Measurements from ENCODE around the gene FAM78A.
"Not testable (repeated sequence)": the region's sequence is repeated elsewhere in the genome, so short reads cannot be mapped to it uniquely, and the experiment has no call there.

The FAM78A gene

DNA sequence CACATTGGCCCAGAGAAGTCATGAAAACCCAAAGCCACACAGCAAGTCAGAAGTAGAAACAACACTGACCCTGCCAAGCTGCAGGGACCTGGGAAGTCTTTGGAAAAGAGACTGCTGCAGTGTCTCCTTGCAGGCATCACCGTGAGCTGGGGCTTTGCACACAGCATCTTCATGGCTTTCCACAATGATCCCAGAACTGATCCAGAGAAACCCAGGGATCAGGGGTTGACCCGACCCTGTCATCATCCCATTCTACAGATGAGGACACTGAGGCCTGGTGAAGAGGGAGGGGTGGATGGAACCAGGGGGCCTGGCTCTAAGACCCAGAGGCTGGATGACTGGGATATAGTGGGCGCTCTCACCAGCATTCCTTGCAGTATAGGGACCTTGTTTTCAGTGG is 4.3 kb upstream of the FAM78A start:
- no peak for DNase-seq (ENCODE audit: low spot score)

DNA sequence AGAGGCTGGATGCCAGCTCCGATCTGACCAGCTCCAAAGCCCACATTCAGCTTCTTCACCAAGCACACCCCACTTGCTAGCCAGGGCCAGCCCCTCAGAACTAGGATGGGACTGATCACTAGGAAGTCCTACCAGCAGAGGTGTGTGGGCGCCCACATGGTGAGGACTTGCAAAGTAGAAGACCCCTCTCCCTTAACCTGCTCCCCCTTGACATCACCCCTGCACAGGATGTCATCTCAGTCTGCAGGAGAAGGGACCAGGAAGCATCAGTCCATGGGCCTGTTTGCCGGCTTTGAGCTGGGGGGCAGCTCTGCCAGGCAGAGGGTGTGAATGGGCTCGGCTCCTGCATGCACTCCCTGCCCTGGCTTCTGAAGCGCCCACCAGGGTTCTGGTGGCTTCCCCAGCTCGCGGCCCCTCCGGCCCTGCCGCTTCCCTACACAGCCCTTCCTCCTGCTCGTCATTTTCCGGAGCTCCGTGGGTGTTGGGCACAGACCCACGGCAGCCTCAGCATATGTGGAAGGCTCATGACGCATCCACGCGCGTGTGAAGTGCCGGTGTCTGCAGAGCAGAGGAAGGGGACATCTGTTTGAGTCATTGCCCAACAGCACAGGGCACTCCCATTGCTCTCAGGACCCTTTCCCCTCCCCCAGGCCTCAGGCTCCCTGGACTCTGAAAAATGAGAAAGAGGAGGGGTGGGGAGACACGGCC is 3.7 kb upstream of the FAM78A start:
- no peak for DNase-seq (ENCODE audit: low spot score)

DNA sequence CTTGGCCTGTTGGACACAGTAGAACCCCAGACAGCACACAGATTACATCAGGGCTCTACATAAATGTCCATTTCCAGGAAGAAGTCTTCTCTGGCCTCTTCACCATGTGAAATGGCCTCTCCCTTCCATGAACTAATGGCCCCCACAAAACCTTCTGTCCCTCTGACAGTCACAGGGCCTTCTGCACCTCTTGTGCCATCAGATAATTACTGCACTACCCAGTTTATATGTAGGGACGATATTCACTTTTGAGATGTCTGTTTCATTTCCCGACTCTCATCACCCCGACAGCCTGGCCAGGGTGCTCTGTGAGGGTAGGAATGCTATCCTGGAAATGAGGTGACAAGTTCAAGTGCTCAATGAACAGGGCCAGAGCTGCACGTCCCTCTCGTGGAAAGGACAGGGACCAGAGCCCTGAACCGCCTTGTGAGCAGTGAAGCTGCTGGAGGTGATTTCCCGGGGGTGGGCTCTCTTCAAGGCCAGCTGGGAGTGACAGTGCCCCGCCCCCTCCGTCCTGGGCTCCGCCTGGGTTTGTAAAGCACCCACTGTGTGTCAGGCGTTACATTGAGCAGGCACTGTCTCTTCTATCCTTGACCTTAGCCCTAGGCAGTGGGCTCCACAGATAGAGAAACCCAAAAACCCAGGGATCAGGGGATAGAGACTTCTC is 3.0 kb upstream of the FAM78A start:
- no peak for DNase-seq (ENCODE audit: low spot score)

DNA sequence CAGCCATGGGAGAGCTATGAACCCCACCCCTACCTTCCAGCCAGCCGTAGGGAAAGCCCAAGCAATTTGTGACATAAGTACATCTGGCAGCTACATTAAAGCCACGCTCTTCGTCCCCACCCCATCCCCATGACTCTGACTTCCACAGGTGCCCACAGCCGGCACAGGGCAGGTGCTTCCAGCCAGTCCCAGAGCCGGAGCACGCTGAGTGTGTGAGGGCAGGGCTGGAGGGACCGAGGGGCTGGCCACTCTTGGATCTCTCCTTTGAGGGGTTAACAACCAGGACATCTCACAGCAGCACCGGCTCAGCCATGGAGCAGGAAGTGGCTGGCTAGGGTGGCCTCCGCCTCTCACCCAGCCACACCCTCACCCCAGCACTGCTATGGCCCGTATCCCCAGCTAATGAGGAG is 2.4 kb upstream of the FAM78A start:
- DNase-seq (ENCODE audit: low spot score): no peak

DNA sequence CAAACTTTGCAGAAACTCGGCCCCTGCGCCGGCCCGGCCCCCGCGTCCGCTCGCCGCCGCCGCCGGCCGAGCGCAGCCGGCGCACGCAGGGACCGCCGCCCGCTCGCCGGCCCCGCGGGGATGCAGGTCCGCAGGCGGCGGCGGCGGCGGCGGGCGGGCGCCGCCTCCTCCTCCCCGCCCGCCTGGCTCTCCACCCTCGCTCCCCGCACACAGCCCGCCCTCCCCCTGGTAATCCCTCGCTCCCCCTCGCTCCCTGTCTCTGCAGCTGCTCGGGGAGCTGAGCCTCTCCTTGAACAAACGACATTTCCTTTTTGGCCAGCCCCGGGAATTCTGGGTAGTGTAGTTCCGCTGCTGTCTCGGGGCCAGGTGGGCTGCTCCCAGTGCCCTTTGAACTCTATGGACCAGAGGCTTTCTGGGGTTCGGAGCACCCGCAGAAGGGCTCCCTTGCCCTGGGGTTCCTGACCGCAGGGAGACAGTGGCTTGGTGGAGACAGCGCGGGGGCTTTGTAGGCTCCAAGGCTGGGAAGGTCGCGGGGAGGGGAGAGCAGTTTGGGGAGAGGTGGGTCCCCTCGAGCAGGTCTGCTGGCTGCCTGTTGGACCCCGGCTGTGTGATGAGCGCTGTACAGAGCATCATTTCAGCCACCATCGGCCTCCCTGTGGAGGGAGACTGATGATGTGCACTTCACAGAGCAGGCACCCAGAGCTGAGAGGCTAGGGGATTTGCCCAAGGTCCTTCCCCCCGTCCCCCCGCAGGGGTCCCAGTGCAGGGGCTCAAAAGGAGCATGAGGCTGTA is 1.8 kb upstream of the FAM78A start:
- peak; percentile 100 for DNase-seq (ENCODE audit: low spot score)

DNA sequence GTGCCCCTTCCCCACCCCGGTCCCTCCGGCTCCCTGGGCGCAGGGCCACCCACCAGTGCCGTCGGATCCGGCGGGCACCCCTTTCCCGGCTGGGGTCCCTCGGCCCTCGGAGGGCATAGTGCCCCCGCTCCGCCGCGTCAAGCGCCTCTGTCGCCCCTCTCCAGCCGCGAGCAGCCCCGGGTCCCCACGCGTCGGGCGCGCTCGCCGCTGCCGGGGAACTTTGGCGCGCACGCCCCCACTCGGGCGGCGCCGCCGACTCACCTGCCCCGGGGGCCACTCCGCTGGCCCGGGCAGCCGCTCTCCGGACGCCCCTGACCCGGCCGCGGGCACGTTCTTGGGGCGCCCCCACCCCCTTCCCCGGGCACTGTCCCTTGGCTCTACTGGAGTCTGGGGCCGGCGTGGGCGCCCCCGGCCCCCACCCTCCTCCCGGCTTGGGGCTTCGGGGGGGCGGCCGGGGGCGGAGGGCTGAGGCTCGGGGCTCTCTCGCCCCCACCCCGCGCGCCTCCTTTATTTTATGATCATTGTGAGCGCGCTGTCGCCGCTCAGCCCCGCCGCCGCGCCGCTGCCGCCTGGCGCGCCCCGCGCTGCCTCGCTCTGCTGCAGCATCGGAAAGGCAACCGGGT is 1.1 kb upstream of the FAM78A start:
- DNase-seq (ENCODE audit: low spot score): peak; percentile 63

DNA sequence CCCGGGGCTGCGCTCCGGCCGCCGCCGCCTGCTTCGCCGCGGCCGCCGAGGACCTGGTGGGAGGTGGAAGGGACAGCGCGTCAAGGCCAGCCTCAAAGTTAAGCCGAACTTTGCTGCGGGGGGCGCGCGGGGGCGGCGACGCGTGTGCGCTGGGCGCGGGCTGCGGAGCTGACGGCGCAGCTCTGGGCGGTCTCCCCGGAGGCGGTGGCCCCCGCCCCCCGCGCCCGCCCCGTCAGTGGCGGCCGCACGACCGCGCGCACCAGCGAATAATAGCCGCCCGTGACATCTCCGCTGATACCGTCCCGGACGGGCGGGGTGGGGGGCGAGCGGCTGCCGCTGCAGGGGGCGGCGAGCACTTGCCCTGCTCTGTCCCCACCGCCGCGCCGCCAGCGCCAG is 579 bp upstream of the FAM78A start:
- peak; percentile 64 for DNase-seq (ENCODE audit: low spot score)

DNA sequence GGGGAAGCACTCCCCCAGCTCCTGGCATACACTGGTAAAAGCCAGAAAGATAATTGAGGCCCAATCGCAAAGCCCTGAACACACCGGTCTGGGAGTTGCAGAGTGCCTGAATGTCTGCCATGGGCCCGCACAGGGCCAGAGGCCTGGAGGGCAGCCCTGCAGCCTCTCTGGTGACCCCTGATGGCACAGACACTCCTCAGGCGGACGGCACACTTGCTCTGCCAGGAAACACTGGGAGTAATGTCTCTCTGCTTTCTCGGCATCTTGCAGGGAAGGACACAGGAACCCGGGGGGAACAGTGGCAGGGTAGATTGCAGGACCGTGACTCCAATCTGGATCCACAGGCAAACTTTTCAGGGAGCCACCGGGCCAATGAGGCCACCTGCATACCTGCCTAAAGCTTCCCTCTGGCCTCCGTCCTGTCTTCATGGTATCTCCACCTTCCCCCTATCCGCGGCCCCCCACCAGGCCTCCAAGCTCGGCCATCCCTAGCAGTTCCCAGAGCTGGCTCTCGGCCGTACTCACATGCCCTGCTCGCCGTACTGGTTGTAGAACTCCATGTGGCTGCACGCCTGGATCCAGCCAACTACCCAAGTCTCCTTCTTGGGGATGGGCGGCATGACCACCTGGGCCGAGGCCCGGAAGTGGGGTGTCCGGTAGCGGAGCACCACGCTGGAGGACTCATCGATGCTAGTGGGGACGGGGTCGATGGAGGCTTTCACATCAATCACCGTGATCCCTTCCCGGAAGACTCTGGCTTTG is 797 bp downstream of the FAM78A start:
- DNase-seq (ENCODE audit: low spot score): peak; percentile 57

DNA sequence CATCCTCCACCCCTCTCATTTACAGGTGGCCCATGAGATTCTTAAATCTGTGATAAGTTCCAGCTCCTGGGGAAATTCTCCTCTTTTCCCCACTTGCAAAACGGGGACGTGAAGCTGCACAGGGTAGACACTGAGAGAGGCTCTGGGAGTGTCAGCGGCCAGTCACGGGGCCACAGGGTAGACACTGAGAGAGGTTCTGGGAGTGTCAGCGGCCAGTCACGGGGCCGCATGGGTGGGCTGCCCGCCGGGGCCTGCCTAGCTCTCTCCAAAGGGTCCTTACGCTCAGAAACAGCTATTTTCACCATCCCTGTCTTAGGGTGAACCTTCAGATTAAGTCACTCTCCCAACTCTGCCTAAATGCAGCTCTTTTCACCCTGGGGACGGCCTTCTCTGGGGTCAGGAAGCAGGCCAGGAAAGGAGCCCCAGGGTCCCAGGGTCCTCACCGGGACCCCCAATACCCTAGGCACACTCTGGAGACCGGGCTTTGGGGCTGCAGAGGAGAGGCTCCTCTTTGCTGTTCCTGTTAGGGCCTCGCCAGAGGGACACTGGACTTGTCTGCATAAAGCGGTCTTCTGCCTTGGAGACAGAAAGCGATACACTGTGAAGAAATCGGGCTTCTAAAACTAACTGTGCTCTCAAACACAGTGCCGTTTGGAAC is 1.5 kb downstream of the FAM78A start:
- no peak for DNase-seq (ENCODE audit: low spot score)

DNA sequence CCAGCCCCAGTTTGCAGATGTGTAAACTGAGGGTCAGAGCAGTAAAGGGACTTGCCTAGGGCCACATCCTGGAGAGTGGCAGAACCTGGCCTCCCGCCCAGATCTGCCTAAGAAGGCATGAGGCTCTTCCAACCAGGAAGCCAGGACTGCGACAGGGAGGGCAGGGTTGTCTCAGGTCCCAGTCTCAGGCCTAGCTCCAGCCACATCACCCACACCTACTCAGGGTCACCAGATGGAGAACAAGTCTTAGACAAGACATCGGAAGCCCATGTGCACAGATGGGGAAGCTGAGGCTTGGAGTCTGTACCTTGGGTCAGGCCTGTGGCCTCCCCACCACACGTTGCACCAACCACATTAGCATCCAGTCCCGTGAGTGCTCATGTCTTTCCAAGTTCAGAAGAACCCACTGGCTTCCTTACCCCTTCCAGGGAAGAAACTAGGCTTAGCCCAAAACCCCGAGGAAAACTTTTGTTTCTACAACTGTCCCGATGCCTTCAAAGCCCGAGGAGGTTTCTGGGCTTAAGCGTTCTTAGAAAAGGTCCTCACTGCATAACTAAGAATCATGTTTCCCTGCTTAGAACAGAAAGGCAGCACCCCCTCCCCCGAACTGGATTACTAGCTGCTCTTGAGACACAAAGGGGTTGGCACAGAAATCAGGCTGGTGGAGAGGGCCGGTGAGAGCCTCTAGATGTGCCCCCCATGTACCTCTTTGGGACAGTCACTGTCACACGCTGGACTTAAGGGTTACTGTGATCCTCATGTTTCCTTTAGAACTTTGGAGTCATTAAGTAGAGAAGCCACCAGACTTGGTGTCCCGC is 2.2 kb downstream of the FAM78A start:
- DNase-seq (ENCODE audit: low spot score): no peak

DNA sequence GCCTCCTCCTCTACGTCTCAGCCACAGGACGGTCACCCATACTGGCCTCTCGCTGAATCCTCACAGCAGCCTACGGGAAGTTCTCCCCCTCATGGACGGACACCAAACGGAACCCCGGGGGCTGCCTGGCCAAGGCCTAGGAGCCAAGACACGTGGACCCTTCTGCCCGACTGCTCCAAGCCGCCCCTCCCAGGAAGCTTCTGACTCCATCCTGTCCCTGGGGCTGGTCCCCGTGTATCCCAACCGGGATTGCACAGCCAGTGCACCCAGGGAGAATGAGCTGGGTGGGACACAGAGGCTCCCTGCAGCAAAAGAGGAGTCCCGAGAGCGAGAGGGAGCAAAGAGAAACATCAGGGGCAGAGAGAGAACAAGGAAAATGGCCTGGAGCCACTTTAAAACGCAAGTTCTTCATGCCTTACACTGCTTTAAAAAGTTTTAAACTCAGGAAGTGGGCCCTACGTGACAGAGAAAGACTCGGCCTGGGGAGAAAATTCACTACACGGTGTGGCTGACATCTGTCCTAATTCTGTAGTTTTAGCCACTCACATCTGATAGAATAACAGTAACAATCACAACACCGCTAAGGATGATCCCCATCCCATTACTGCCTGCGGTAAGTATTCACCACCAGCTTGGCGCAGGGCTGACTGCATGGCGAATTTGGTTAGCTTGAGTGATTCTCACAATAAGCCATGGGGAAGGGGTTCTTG is 3.0 kb downstream of the FAM78A start:
- no peak for DNase-seq (ENCODE audit: low spot score)

DNA sequence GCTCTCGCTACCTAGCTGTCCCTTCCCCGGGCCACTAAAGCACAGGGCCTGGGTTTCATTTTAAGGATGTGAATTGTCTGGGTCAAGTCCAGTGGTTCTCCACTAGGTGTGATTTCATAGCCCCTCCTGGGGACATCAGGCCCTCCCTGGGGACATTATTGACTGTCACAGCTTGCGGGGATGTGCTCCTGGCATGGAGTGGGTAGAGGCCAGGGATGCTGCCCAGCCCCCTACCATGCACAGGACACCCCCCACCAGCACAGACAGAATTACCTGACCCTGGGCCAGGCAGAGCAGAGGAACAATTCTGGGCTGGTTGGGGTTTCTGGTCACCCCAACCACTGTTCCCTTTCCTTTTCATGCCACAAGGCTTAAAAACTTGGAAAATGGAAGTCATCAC is 4.1 kb downstream of the FAM78A start:
- no peak for DNase-seq (ENCODE audit: low spot score)

DNA sequence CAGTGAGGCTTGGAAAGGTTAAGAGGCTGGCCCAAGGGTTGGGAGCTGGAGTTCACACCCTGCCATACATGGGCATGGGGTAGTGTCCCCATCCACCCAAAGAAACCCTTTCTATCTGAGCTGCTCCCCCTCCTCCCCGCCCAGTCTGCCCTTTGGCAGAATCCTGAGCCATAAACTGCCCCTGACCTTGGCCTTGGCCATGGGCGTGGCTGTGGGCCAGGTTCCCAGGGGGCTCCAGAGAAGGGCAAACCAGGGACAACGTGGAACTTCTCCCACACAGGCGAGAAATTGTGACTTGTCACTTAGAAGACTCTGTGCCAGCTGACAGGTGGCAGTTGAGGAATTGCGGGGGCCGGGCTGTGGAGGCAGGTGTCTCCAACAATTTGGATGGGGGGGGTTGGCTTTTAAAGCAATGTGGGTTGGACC is 4.8 kb downstream of the FAM78A start:
- no peak for DNase-seq (ENCODE audit: low spot score)

DNA sequence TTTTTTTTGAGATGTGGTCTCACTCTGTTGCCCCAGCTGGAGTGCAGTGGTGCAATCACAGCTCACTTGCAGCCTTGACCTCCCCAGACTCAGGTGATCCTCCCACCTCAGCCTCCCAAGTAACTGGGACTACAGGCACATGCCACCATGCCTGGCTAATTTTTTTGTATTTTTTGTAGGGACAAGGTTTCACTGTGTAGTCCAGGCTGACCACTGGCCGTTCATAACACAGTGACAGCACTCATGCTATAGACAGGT is 5.4 kb downstream of the FAM78A start:
- not testable (repeated sequence) for DNase-seq (ENCODE audit: low spot score)

DNA sequence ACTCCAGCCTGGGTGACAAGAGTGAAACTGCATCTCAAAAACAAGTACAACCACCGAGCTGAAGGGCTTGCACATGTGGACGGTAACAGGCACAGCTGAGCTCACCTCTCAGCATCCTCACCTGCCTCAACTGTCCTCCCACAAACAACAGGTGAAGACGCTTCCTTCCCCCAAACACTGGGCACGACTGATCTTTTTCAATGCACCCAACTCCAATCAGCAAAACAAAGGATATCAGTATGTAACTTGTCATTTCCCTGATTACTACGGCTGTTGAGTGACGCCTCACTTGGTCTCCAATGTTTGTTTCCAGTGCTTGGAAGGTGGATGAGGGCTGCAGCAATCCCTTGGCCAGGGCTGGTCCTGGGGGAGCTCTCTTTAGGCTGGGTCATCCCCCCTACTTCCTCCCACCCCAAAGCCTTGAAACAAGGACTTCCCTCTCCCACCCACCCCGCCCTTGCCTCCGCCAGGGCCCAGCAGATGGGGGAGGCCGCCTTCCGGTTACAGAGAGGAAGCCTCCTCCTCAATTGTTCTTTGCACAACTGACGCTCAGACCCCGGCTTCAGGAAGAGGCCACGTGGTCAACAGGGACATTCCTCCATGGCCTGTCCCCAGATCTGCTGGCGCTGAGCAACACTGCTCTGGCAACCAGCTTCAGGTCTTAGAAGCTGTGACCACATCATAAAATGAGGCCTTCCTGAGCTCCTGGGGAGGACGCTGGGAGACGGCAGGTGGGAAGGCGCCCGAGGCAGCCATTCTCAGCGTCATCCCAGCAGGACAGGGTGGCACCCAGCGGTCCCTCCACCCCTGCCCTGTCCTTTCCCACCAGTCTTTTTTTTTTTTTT is 5.9 kb downstream of the FAM78A start:
- no peak for DNase-seq (ENCODE audit: low spot score)

DNA sequence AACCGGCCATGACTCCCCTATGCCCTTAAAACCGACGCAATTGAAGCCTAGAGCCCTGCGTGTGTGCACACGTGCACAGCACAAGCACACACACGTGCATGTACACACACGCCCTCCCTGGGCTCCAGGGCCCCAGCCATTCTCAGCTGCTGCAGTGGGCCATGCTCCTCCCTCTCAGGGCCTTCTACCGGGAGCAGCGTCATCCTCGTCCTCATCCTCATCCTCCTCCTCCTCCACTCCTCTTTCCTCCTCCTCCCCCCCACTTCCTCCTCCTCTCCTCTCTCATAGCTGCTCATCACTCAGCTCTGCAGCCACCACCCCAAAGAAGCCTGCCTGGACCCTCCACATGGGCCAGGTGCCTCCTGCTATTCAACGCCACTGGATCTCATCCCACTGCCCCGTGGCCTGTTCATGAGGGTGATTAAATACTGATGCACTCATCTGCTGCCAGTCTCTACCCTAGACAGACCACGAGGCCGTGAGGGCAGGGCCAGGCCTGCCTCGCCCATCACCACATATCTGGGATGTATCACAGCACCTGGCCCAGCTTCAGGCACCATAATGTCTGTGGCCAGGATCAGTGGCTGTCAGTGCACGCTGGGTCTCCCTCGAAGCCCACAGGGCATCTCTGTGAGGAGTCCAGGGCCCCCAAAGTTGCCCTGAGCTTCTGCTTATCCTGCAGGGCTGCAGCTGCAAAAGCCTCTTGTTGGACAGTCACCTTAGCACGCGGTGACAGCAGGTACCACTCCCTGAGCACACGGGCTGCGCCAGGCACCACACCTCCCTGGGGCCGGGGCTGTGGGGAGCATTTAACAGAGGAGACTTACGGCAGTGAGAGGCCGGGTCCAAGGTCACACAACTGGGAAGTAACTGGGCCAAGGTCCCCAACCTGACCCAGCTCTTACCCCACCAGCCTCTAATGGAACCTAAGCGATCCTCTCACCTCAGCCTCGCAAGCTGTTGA is 9.8 kb downstream of the FAM78A start:
- no peak for DNase-seq (ENCODE audit: low spot score)

DNA sequence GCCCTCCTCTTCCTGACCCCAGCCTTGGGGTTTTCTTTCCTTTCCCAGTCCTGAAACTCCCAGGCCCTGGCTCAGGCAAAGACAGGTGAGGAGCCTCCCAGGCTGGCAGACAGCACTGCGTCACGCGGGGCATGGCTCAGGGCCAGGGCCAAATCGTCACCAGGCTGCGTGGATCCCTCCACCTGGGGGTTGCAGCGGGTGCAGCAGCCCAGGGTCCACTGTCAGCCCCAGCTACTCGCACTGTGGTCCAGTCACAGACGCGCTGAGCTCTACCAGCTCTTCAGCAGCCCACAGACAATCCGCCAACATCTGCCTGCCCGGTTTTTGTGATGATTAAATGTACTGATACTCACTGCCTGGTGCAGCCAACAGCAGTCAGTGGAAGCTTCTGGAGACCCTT is 12.1 kb downstream of the FAM78A start:
- DNase-seq (ENCODE audit: low spot score): no peak

DNA sequence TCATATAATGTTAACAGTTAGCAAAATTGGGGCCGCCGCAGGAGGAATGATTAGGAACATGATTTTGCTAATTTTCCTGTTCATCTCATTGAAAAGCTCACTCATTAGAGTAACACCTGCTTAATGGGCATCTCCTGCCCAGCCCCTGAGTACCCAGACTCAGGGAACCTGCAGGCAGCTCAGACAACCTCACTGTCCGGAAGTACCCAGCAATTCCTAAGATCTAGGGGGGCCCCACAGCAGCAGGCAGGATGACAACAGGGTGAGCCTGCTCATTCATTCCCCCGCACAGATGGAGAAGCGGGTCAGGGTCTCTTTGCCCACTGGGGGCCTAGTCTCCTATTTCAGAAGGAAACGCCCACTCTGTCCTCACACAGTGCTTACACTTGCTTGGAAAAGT is 12.6 kb downstream of the FAM78A start:
- DNase-seq (ENCODE audit: low spot score): no peak

All from HuH-7.5 (cell line).